ENCODE results near the gene GAPDH.

DNA sequence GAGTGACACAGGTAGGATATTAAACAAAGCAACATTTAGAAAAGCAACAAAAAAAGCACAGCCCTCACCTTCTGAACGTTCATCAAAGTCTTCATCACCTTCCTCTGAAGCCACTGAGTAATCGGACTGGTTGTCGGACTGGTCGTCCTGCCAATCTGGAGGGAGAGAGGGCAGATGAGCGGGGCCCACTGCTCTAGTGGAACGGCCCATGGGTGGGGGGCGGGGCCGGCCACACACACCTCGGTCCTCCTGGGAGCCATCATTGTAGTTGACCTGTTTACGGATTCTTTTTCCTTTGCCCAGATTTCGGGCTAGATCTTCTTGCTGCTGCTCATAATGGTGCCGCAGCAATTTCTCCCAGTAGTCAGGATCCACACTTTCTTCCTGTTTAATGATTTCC lies 48.6 kb downstream of the GAPDH start:
- TF ChIP-seq, protein P1, sequence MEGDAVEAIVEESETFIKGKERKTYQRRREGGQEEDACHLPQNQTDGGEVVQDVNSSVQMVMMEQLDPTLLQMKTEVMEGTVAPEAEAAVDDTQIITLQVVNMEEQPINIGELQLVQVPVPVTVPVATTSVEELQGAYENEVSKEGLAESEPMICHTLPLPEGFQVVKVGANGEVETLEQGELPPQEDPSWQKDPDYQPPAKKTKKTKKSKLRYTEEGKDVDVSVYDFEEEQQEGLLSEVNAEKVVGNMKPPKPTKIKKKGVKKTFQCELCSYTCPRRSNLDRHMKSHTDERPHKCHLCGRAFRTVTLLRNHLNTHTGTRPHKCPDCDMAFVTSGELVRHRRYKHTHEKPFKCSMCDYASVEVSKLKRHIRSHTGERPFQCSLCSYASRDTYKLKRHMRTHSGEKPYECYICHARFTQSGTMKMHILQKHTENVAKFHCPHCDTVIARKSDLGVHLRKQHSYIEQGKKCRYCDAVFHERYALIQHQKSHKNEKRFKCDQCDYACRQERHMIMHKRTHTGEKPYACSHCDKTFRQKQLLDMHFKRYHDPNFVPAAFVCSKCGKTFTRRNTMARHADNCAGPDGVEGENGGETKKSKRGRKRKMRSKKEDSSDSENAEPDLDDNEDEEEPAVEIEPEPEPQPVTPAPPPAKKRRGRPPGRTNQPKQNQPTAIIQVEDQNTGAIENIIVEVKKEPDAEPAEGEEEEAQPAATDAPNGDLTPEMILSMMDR (optimal IDR thresholded peaks at IDR 0.05 in 1 of 3, IDR thresholded peaks at IDR 0.05 in 1 of 3, conservative IDR thresholded peaks at IDR 0.05 in 1 of 3; ENCODE audit: extremely low read depth in 1 of 3, insufficient read depth in 2 of 3, low read length in 3 of 3): no peak
- TF ChIP-seq EZH2 (IDR thresholded peaks at IDR 0.05; ENCODE audit: low read length): no peak

Measured in keratinocyte (primary cell).